NOMO-1 treated with DMSO at 0.1 percent for 48 hours (cell line): ENCODE measurements around the gene FKBP5.
"Not testable (repeated sequence)": the region's sequence is repeated elsewhere in the genome, so short reads cannot be mapped to it uniquely, and the experiment has no call there.

Experiments
- DNase-seq: peaks from one replicate; lab custom pipeline; 2025; ENCODE audit not compliant: unreplicated experiment; lab: John Stamatoyannopoulos, UW

FKBP5 gene

GRCh38 chr6:35688605-35689322, at the start of gene FKBP5:
Gene FKBP5, minus strand, starts transcription at chr6:35688915. Its CDS starts 46,091 bp downstream, at chr6:35642824.
- peak; percentile 81 for DNase-seq

DNA sequence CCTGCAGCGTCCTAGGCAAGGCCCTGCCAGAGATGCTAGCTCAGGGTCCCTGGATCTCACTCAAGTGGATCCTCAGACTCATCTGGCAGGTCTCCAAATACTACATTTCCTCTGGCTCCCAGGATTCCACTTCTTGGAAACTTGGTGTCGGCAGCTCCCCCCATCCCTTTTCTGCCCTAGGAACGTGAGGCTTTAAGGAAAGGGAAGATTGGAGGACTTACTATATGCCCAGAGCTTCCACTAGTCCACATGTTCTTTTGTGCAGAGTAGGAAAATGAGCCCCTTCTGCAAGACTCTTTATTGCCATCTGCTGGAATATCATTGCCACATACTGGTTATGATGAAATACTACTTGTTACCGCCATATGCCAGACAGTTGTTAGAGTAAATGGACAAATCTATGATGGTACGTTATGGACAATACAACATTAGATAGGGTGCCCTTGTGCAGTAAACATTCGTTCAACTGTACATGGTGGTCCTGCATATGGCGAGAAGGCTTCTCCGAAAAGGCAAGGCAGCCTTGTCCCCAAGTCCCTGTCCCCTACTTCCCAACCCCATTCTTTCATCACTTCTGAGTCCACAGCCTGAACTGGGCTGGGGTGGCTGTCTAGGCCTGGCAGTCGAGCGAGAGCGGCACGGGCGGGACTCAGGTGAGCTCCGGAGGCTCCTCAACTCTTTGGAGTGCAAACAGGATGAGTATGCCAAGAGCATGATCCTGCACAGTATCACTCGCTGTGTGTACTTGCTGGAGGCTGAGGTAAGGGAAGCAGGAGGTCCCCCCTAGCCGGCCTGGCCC, 48.9 kb upstream of the FKBP5 start:
- DNase-seq = peak; percentile 85

- no peak for DNase-seq
Observed at GRCh38 chr6:35736982-35737412, 48.3 kb upstream of the FKBP5 start, which contains the start of gene ARMC12. Gene ARMC12, plus strand, starts transcription at chr6:35737032. Its CDS starts 77 bp downstream, at chr6:35737109.

GRCh38 chr6:35736253-35736894, 47.7 kb upstream of the FKBP5 start:
- peak; percentile 43 for DNase-seq

- no peak for DNase-seq
Observed at GRCh38 chr6:35735452-35735851, 46.7 kb upstream of the FKBP5 start.

- not testable (repeated sequence) for DNase-seq
Observed at GRCh38 chr6:35734319-35734718, 45.6 kb upstream of the FKBP5 start.

GRCh38 chr6:35733633-35734032, 44.9 kb upstream of the FKBP5 start:
- no peak for DNase-seq

DNA sequence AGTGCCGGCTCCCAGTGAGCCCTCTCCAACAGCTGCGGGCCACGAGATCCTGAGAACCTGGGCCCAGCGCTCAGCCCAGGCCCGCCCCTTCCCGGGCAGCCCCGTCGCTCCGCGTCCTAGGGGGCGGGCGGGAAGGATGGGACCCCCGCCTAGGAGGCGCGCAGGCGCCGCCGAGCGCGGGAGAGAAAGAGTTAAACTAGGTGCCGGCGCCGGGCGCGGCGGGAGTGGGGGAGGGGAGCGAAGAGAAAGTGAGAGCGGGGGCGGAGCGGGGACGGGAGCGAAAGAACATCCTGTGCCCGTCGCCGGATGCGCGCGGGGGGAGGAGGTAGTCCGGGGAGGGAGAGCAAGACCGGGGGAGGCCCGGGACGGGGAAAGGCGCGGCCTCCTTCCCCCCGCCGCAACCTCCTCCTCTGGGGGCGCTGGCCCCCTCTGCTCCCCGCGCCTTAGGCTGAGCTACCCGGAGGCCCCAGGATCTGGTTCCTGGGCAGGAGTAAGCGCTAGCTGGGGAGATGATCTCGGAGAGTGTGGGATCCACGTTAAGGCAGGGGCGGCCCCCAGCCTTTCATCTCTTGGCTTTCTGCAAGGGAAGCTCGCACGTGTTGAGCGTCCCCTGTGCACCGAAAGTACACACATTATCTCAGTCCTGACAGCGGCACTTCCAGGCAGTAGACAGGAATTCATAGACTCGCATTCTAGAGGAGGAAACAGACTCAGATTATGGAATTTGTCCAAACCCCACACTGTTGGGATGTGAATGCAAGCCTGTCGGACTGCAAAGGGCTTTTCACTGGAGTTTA, 43.2 kb upstream of the FKBP5 start:
- DNase-seq = peak; percentile 72

- DNase-seq = peak; percentile 77
Observed at GRCh38 chr6:35731414-35731735, 42.7 kb upstream of the FKBP5 start.

DNA sequence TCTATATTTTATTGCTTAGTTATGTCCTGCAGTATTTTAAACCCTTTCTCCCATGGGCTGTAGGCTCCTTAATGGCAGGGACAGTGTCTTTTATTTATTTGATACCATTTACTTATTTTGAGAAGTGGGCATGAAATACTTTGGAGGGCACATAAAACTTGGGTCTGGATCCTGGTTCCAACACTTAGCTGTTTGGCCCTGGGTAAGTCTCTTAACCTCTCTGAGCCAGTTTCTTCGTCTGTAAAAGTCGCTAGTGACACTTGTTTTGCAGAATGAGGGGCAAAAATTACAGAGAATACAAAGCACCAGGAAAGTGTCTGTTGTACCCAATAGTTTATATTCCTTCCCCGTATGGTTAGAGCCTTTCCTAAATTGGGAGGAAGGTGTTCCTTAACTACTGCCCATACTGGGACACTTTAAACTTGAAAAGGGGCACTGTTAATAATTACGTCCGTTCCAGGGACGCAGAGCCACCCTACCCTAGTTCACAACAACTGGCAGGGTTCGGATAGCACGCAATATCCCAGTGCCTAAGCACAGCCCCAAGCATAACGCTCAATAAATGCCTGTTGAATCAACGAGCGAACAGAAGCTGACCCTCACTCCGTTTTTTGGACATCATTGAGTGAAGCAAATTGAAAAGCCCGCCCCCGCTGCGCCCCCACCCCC, 42.2 kb upstream of the FKBP5 start:
- no peak for DNase-seq

- no peak for DNase-seq
Observed at GRCh38 chr6:35729722-35730121, 41.0 kb upstream of the FKBP5 start.

DNA sequence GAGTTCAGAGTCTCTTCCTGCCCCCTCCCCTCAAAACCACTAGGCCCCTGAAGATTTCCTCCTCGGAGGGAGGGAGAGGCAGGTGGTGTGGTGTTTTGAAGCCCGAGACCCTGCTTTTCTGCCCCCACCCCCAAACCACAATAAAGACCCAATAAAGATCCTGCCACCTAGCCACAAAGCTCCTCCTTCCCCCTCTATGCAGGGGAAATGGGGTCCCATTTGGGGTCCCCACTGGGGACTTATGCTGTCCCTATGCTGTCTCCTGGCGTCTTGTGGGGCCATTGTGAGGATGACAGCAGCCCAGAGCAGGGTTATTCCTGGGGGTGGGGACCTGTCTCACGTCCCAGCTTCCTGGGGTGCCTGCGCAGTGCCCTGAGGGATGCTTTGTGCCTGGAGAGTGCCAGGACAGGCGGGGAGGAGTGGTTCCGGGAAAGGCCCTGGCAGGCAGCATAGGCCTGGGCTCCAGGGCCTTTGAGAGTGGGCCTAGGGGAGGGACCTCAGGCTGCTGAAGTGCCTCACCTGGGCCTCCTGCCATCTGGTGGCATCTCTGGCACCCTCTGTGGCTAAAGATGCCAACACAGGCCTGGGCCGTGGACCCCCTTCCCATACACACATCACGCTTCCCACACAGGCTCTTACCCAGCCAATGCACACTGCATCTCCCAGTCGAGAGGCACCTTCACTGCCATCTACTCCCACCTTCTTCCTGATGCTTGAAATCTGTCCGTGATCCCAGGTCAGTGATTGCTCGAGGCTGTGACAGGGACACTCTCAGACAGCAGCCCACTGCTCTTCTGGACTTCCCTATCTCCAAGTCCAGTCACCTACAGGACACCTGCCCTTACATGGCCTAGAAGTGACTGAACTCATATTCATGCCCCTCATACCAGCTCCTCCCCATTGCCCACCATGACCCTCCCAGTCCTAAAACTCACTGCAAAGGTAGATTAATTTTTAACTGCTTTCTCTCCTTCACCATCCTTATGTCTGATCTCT, 40.3 kb upstream of the FKBP5 start:
- DNase-seq = no peak

DNA sequence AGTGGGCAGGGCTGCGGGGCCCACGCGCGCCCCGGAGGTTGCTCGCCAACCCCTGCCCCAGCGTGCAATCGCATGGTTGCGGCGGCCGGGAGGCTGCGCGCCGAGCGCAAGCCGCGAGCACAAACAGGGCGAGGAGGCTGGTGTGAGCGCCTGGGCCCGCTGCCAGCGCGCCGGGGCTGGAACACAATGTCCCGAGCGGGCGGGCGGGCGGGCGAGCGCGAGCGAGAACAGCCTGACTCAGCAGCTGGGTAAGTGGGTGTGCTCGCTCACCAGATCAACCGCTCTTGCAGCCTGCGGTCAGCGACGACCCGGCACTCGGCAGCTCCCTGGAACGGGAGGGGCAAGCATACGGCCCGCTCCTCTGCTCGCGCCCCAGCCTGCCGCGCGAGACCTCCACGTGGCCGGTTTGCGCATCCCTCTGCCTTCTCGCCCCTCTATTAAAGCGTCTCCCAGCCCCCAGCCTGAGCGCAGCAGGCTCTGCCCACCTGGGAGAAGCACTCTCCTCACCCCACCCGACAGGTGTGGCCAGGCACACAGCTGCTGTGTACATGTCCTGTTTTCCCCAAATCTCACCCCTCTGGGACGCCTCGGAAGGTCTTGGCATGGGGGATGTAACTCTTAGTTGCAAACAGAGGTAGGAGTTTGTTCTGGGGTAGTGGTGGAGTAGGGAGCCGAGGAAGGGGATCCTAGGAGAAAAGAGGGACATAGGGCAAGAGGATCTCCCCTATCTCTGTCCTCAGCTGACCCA, 39.4 kb upstream of the FKBP5 start:
- peak; percentile 94 for DNase-seq

DNA sequence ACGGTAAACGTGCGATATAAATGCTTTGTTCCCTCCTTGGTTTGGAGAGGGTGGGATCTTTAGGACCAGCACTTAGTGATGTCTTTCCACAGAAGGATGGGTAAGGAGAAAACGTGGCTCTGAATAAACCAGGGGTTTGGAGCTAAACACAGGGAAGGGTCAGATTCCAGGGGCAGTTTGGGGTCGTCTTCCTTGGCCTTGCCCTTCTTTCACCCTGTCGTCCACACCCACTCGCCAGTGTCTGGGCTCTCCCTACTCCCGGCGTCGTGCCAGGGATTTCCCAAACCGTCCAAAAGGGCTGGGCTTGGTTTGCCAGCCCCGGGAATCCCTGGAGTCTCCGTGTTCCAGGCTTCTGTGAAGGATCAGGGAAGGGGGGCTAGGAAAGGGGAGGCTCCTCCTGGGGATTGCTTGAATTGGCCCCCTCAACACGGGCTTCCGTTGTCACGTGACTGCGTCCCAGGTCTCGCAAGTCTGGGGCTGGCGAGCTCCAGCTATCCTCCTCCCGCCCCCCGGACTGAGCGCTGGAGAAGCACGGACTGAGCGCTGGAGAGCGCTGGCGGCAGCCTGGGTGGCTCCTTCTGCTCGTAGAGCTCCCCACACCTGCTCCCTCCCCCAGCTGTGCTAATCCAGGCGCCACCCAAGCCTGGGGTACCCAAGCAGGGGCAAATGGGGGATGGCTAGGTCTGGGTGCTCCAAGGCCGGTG, 38.7 kb upstream of the FKBP5 start:
- DNase-seq = peak; percentile 34

GRCh38 chr6:35725721-35726438, 37.2 kb upstream of the FKBP5 start:
- peak; percentile 18 for DNase-seq

DNA sequence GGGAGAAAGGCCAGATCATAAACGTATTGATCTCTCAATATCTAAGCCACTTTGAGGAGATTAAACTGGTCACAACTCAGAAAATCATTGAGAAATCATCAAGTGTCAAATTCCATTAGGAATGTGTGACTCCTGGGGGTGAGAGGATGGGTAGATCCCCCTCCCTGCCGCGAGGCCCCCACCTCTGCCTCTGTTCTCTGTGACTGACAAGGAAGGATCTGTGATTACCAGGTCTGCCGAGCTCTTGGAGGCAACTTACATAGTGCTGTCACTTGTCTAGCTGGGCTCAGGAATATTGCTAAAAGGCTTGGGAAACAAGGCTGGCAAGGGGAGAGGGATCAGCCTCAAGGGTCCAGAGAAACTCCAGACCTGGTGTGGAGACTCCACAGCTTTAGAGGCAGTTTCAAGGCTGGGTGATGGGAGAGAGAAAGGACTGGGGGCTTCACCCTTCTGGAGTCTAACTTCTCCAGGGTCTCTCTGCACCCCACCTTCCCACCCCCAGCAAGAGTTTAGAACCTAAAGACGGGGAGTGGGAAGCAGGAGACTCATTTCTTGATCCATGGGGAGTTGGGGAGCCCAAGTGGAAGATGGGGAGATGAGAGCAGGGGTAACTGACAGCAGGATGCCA, 36.5 kb upstream of the FKBP5 start:
- no peak for DNase-seq

DNA sequence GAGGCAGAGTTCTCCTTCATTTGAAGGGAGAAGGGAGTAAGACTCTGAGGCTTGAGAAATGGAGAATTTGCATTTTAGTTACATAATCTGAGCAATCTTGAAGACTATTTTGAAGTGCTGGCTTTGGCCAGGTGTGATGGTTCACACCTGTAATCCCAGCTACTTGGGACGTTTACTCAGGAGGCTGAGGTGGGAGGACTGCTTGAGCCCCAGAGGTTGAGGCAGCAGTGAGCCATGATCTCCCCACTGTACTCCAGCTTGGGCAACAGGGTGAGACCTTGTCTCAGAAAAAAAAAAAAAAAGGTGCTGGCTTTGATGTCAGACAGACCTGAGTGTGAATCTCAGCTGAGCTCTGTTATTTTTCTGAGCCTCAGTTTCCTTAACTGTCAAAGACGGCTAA, 35.8 kb upstream of the FKBP5 start:
- DNase-seq = no peak
